Fibroblast of peridontal ligament (primary cell): ENCODE results near the gene CCNL1.

ENCODE experiments used
- DNase-seq: peaks from one replicate; pipeline ENCODE4 v3.0.0-alpha.2; 2010; ENCODE audit errors: extremely low read depth

The CCNL1 gene

GRCh38 chr3:157122832-157123427 lies 37.0 kb downstream of the CCNL1 start:
- no peak for DNase-seq

GRCh38 chr3:157122116-157122515 lies 37.8 kb downstream of the CCNL1 start:
- DNase-seq, result peak; percentile 25

- DNase-seq, result no peak
Observed at GRCh38 chr3:157121522-157121921, 38.4 kb downstream of the CCNL1 start.

DNA sequence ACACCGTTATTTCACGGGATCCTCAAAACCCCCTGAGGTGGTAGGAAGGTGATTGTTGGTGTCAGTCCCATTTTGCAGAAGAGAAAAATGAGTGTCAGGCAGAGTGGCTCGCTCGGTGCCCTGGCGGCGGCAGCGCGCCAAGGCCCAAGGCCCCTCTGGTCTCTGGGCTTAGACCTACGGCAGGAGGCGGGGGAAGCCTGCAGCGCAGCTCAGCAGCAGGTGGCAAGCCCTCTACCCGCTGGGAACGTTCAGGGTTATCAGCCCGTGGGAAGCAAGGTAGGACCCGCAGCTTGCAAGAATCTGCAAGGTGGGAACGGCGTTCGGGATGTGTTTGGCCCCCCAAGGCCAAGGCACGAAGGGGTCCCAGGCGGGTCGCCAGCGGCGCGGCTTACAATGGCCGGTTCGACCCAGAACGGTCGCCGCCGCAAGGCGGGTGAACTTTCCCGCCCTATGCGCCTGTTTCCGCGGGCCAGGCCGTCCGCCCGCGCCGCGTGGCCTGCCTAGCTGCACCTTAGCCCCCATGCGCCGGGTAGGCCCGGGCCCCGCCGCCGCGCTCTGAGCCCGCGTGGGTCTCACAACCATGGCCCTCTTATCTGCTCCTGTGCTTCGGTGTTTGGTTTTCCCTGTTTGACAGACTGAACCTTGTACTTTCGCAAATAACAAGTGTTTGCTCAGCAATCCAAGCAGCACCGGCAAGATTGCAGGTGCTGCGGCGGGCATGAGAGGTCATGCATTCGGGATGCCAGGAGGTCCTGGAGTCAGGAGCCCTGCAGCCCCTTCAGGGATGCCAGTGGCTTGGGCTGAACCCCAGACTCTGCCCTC lies 39.7 kb downstream of the CCNL1 start:
- no peak for DNase-seq

- DNase-seq, result no peak
Observed at GRCh38 chr3:157119369-157119951, 40.5 kb downstream of the CCNL1 start.

DNA sequence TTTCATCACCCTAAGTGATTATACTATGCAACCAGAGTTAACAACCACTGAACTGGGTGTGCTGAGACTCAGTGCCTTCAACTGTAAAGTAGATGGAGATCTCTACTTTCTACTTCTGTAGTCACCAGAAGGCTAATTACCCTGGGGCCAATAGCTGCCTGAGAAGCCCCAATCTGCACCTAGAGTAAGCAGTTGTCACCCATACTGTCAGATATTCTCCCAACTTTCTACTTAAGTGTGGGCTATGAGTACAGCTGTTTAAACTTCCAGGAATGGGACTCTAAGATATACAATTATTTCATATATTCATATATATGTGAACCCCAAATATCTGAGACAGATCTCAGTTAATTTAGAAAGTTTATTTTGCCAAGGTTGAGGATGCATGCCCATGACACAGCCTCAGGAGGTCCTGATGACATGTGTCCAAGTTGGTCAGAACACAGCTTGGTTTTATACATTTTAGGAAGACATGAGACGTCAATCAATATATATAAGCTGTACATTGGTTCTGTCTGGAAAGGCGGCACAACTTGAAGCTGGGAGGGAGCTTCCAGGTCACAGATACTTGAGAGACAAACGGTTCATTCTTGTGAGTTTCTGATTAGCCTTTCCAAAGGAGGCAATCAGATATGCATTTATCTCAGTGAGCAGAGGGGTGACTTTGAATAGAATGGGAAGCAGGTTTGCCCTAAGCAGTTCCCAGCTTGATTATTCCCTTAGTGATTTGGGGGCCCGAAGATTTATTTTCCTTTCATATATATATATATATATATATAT lies 41.9 kb downstream of the CCNL1 start:
- DNase-seq, result no peak

- DNase-seq, result no peak
Observed at GRCh38 chr3:157117206-157117605, 42.7 kb downstream of the CCNL1 start.

- no peak for DNase-seq
Observed at GRCh38 chr3:157116017-157116416, 43.9 kb downstream of the CCNL1 start.

DNA sequence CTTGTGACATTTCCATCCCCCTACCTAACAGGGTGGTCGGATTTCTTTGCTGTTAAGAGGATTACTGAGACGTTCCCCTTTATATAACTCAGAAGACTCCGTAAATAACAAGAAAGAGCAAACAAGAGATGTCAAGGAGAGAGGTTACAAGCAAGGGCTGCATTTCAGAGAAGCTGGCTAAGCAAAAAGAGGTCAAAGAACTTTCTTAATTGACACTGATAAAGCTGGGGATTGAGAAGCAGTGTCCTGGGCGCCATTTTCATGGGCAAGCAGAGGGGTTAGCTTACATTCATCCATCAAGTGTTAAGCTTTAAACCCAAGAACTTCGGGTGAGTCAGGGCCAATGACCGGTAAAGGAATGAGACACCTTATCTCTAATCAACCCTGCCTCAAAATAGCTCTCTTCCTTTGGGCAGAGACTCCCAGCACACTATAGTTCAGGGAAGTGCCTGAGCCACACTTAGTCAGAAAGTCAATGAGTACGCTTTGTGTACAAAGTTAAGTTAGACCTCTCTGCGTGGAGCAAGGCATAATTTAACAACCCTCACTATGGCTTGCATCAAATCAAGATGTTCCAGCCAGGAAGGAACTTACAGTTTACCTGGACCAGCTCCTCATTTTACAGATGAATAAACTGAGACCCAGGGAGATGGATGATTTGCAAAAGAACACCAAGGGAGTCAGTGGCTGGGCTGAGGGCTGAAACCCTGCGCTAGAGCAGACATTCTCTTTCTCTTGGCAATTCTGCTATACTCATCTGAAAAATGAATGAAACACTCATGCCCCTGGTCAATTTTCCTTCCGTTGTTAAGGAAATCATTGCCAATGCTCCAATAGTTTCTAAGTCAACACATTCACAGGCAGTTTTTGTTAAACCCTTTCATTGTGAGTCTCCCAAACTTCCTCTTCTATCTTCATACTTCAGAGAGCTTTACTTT lies 44.6 kb downstream of the CCNL1 start:
- DNase-seq, result no peak

DNA sequence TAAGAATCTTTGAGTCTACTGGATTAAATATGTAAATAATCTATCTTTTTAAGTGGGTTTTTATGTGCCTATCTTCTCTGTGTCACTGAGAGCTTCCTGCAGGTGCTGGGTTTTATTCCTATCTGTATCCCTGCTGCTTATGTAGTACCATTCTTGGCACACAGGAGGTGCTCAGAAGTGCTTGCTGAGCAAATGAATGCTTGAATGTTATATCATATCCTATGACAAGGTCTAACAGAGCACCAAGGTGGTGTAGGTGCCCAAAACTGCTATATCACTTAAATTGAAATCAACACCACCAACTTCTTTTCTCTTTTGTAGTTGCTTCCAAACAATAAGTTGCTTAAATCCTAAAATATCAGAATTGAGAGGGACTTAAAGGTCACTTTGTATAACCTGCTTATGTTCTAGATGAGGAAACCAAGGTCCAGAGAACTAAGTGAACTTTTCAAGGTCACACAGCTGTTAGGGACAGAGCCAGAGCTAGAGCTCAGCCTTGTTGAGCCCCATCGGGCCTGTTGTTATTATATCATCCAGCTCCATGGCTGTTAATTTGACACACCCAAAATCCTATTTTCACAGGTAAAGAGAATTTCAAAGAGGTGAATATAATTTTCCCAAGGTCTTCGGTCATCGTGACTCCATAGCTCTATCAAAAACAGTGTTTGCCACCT lies 46.0 kb downstream of the CCNL1 start:
- no peak for DNase-seq

- DNase-seq, result no peak
Observed at GRCh38 chr3:157112536-157112935, 47.4 kb downstream of the CCNL1 start.

GRCh38 chr3:157111518-157111917 lies 48.4 kb downstream of the CCNL1 start:
- no peak for DNase-seq

- no peak for DNase-seq
Observed at GRCh38 chr3:157110761-157111278, 49.1 kb downstream of the CCNL1 start.

- no peak for DNase-seq
Observed at GRCh38 chr3:157109267-157110141, 50.4 kb downstream of the CCNL1 start.

DNA sequence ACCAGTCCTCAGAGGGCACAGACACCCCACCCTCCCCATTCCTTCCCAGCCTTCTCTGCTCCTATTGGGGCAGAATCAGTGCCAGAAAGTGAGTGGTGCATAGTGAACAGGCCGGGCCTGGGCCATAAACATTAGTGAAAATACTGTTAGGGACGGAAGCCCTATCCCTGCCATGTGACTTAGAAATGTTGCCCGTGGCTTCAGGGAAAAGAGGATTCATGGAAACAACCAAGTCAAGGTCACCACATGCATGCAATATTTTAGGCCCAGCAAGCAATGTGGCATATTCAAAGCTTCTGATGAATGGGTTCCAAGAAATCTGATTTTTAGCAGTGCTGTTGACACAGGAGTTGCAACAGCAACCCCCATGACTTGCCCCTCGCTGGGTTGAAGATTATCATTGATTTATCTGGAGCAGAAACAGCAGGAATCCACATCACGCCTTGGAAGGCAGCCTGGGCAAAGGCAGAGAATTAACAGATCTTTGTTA lies 52.3 kb downstream of the CCNL1 start:
- no peak for DNase-seq

DNA sequence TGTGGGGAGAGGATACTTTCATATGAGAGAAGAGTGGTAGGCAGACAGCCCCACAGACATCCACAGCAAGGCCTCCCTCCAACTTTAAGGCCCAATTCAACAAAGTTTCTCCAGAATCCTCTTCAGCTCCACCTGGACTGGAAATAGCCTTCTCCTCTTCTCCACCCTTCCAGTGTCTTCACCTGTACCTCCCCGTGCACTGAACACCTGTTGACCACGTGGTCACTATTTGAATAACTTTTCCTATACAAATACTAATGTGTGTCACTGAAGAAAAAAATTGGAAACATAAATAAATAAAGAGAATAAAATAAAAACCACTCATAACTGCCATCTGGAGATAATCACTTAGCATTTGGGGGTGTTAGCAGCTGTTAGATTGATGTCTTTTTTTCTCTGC lies 52.9 kb downstream of the CCNL1 start:
- DNase-seq, result no peak

DNA sequence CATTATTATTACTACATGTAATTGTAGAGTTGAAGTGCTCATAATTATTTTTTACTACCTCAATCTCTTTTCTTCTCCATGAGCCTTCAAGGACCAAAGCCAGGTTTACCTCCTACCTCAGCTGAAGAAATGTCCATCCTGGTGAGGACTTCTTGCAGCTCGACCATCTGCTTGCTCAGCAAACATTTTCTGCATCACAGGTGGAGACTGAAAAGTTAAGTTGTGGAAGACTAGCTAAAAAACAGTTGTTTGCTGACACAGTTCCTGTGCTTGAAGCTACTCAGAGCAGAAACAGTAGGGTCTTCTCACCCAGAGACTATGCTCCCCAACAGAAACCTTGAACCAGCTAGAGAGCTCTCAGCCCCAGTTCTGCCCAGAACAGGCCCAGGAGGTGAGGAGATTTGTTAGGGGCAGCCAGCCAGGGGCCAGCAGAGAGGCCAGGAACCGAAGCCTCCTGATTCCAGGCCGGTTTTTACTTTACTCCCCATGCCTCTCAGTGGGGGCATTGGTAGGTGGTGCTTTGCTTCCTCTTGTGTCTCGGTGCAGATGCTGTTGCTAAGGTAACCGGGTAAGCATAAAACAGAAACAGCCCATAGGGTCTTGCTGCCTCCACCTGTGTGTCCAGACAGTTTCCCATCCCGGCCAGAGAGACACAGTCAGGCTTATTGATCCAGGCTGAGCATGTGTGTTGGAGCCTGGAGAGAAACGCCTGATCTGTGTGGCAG lies 54.9 kb downstream of the CCNL1 start:
- no peak for DNase-seq

GRCh38 chr3:157104521-157104920 lies 55.4 kb downstream of the CCNL1 start:
- no peak for DNase-seq

DNA sequence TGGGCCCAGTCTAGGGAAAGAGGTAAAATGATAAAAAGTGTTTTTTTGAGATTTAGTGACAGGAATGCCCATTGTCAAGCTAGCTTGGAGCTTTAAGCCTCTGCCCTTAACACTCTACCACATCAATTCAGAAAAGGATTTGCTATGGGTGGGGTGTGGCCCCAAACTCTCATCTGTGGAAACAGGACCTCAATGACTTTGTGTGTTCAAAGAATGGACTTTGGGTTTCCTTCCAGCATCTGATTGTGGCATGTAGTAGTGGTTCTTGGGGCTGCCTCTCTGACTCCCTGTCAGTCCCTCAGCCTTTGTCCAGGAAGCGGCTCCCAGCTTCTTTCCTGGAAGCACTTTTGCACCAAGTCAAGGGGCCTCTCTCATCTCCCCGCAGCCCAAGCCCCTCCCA lies 56.1 kb downstream of the CCNL1 start:
- no peak for DNase-seq
